Large intestine (tissue), 3 donors: ENCODE data around the gene GLDC. TPM values are rescaled to one million over a fixed set of nuclear protein-coding genes. Genes with fewer than 3 reads are reported as not detected.

Source experiments
- DNase-seq, 2 donors: peaks; one replicate each; pipeline versions ENCODE4 v3.0.0 to v3.0.0-alpha.2; 2013
- H3K27ac ChIP-seq: one replicate; pipeline ENCODE4 v1.5.1; 2013; ENCODE audit warnings: low read length
- H3K27me3 ChIP-seq: 2 replicates; pipeline ENCODE4 v1.6.1; 2013; ENCODE audit warnings: low read length; ENCODE audit not compliant: control insufficient read depth, insufficient read depth
- H3K36me3 ChIP-seq: 2 replicates; pipeline ENCODE4 v1.6.1; 2013; ENCODE audit warnings: low read length; ENCODE audit not compliant: control insufficient read depth, insufficient read depth
- H3K4me1 ChIP-seq: one replicate; pipeline ENCODE4 v1.6.1; 2013; ENCODE audit warnings: low read length; ENCODE audit not compliant: control insufficient read depth, insufficient read depth
- H3K4me3 ChIP-seq: one replicate; pipeline ENCODE4 v1.5.1; 2013; ENCODE audit warnings: low read length
- H3K9me3 ChIP-seq: one replicate; pipeline ENCODE4 v1.6.1; 2013; ENCODE audit warnings: mild to moderate bottlenecking, low read depth, low read length, moderate library complexity; ENCODE audit not compliant: control insufficient read depth
- WGBS: methylation state at CpG from one replicate; pipeline ENCODE4 v1.1.5; 2013; ENCODE audit warnings: low lambda C conversion rate; ENCODE audit not compliant: insufficient coverage; 5-methylcytosine and 5-hydroxymethylcytosine counted together
- polyA plus RNA-seq: library from polyadenylated mRNA; unstranded; fragments of 120-200 nt; gene quantifications from one replicate; pipeline ENCODE4 v1.2.1, GENCODE V29; 2013

GLDC gene
- polyA plus RNA-seq, 1 donor: 13.0 TPM

DNA sequence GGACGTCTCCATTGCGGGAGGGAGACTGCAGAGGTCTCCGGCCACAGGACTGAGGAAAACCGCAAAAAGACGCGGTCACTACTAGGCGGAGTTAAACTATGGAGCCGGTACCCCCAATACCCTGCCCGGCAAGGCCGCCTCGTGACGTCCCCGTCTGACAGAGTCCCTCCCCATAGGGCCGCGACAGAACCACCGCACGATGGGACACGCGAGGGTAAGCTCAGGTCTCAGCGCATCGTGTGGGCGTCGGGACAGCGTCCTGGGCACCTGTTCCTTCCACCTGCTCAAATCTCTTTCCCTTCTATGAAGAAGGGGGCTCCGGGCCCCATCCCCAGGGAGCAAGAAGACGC, 35.2 kb upstream of the GLDC start:
- Histone ChIP-seq H3K27ac (peak overlapping the region; percentile 97), H3K9me3 (no peaks in the 10 kb centered on the region), H3K4me1 (peaks cover 6% of the 10 kb centered on the region), H3K27me3 (no peaks in the 10 kb centered on the region), H3K4me3 (peak overlapping the region; percentile 78), H3K36me3 (no peaks in the 10 kb centered on the region)
- peak in 1 of 2 donors; percentile 60 for DNase-seq
- no CpG with 5 or more reads among the region's 26 CpGs for WGBS

DNA sequence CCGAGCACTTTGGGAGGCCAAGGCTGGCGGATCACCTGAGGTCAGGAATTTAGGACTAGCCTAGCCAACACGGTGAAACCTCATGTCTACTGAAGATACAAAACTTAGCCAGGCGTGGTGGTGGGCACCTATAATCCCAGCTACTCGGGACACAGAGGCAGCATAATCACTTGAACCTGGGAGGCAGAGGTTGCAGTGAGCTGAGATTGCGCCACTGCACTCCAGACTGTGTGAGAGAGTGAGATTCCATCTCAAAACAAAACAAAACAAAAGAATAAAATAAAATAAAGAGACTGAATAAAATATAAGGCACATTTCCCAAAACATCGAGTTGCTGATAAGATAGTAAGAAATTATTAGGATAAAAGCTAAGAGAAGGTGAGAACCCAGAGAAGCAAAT, 32.3 kb upstream of the GLDC start:
- Histone ChIP-seq H3K27ac (no peak overlapping the region), H3K36me3 (no peaks in the 10 kb centered on the region), H3K27me3 (no peaks in the 10 kb centered on the region), H3K9me3 (no peaks in the 10 kb centered on the region), H3K4me1 (peaks cover 6% of the 10 kb centered on the region), H3K4me3 (no peak overlapping the region)
- DNase-seq: no peak
- WGBS: 100% methylated on average over 1 of the region's 7 CpGs

GRCh38 chr9:6676254-6676921, 30.9 kb upstream of the GLDC start:
- Histone ChIP-seq H3K27me3 (no peaks in the 10 kb centered on the region), H3K27ac (no peak overlapping the region), H3K36me3 (no peaks in the 10 kb centered on the region), H3K9me3 (no peaks in the 10 kb centered on the region), H3K4me1 (no peaks in the 10 kb centered on the region), H3K4me3 (no peak overlapping the region)
- DNase-seq: no peak
- WGBS: 100% methylated on average over 1 of the region's 6 CpGs

- no peak overlapping the region for H3K27ac ChIP-seq
- no peak overlapping the region for H3K4me3 ChIP-seq
- WGBS: no CpG with 5 or more reads among the region's 4 CpGs
- H3K36me3 ChIP-seq: no peaks in the 10 kb centered on the region
- H3K4me1 ChIP-seq: no peaks in the 10 kb centered on the region
- no peak for DNase-seq
- H3K9me3 ChIP-seq: no peaks in the 10 kb centered on the region
- H3K27me3 ChIP-seq: no peaks in the 10 kb centered on the region
Measured at GRCh38 chr9:6675268-6675667, 29.7 kb upstream of the GLDC start.

GRCh38 chr9:6673326-6674025, 27.9 kb upstream of the GLDC start:
- WGBS: no CpG with 5 or more reads among the region's 1 CpG
- Histone ChIP-seq H3K36me3 (no peaks in the 10 kb centered on the region), H3K4me1 (no peaks in the 10 kb centered on the region), H3K9me3 (no peaks in the 10 kb centered on the region), H3K4me3 (no peak overlapping the region), H3K27ac (no peak overlapping the region), H3K27me3 (no peaks in the 10 kb centered on the region)
- DNase-seq: no peak

DNA sequence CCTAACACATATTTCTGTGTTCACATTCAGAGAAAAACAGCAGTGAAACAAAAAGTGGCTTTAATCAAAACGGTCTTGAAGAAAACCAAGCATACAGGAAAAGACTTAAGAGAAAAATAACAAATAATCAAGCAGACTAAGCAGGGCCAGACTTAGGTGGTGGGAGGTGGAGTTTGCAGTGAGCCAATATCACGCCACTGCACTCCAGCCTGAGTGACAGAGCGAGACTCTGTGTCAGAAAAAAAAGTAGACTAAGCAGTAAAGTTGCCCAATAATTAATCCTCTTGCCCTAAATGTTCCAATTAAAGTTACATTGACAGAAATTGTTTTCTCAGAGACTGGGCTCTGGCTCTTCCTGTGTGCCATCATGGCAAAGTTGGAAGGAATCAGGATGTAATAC, 26.6 kb upstream of the GLDC start:
- WGBS: 83% methylated on average over 2 of the region's 3 CpGs

DNA sequence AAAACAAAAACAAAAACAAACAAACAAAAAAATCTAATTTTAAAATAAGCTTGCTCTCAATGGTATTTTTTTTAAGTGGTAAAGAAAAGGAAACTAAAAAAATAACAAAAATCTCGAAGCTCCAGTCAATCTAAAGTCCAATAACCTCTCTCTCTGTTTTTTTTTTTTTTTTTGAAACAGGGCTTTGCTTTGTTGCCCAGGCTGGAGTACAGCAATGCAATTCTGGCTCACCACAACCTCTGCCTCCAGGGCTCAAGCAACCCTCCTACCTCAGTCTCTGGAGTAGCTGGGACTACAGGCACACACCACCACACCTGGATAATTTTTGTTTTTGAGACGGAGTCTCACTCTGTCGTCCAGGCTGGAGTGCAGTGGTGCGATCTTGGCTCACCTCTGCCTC, 25.9 kb upstream of the GLDC start:
- no peak for DNase-seq
- no peaks in the 10 kb centered on the region for H3K9me3 ChIP-seq
- H3K36me3 ChIP-seq: no peaks in the 10 kb centered on the region
- no peaks in the 10 kb centered on the region for H3K4me1 ChIP-seq
- H3K4me3 ChIP-seq: no peak overlapping the region
- no CpG with 5 or more reads among the region's 4 CpGs for WGBS
- H3K27me3 ChIP-seq: no peaks in the 10 kb centered on the region
- no peak overlapping the region for H3K27ac ChIP-seq

More for the DNA sequence above, 26.6 kb upstream of the GLDC start:
- no peaks in the 10 kb centered on the region for H3K36me3 ChIP-seq
- H3K27ac ChIP-seq: no peak overlapping the region
- no peaks in the 10 kb centered on the region for H3K4me1 ChIP-seq
- no peak overlapping the region for H3K4me3 ChIP-seq
- H3K27me3 ChIP-seq: no peaks in the 10 kb centered on the region
- DNase-seq: no peak
- no peaks in the 10 kb centered on the region for H3K9me3 ChIP-seq

DNA sequence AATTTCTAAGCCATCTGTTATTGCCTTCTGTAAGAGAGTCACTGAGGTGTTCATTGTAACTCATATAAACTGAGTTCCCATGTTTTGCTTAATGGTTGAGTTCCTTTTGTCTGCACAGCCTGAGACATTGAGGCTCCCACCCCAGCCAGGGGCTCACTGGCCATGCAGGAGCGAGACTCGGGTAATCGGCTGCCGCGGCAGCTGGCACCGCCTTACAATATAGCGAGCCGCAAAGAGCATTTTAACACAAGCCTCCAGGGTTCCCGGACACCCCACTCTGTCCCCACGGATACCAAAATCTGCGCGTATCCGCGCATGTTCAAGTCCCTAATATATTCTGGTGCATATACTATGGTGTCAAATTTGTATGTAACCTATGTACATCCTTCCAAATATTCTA, 24.4 kb upstream of the GLDC start:
- peaks cover 5% of the 10 kb centered on the region for H3K4me1 ChIP-seq
- no peak overlapping the region for H3K27ac ChIP-seq
- WGBS: no CpG with 5 or more reads among the region's 14 CpGs
- no peak for DNase-seq
- H3K9me3 ChIP-seq: no peaks in the 10 kb centered on the region
- no peaks in the 10 kb centered on the region for H3K27me3 ChIP-seq
- no peak overlapping the region for H3K4me3 ChIP-seq
- no peaks in the 10 kb centered on the region for H3K36me3 ChIP-seq

- no peak for DNase-seq
- no peaks in the 10 kb centered on the region for H3K9me3 ChIP-seq
- peaks cover 13% of the 10 kb centered on the region for H3K4me1 ChIP-seq
- H3K27me3 ChIP-seq: no peaks in the 10 kb centered on the region
- H3K4me3 ChIP-seq: no peak overlapping the region
- no peaks in the 10 kb centered on the region for H3K36me3 ChIP-seq
- WGBS: 52% methylated on average over 2 of the region's 5 CpGs
- H3K27ac ChIP-seq: no peak overlapping the region
Measured at GRCh38 chr9:6667633-6668280, 22.2 kb upstream of the GLDC start.

GRCh38 chr9:6667080-6667479, 21.6 kb upstream of the GLDC start:
- H3K4me3 ChIP-seq: no peak overlapping the region
- H3K27ac ChIP-seq: no peak overlapping the region
- WGBS: 100% methylated on average over 1 of the region's 6 CpGs
- H3K27me3 ChIP-seq: no peaks in the 10 kb centered on the region
- H3K4me1 ChIP-seq: peaks cover 13% of the 10 kb centered on the region
- DNase-seq: no peak
- H3K36me3 ChIP-seq: no peaks in the 10 kb centered on the region
- H3K9me3 ChIP-seq: no peaks in the 10 kb centered on the region
